ENCODE data around the gene PRDX1. TPM values are rescaled to one million over a fixed set of nuclear protein-coding genes. Genes with fewer than 3 reads are reported as not detected.

PRDX1 gene
- total and polyA plus RNA-seq, 2 experiments from 2014 or later = 1,070 to 2,149 TPM

GRCh38 chr1:45554198-45554597 is 32.5 kb upstream of the PRDX1 start:
- no peak for ATAC-seq
- Mint-ChIP-seq H3K27ac (no peak overlapping the region), H3K4me3 (no peak overlapping the region), H3K9me3 (no peaks in the 10 kb centered on the region), H3K4me1 (peaks cover 15% of the 10 kb centered on the region), H3K27me3 (ENCODE audit: insufficient read depth, low read depth, poor library complexity) (peaks cover 6% of the 10 kb centered on the region), H3K36me3 (ENCODE audit: low read depth) (peaks cover 55% of the 10 kb centered on the region)
- no peak for TF ChIP-seq ZNF331 (CRISPR knock-in tag; IDR thresholded peaks at IDR 0.05; ENCODE audit: low read depth)
- TF ChIP-seq CREB1 (CRISPR knock-in tag; IDR thresholded peaks at IDR 0.05; ENCODE audit: low read depth) = no peak
- no peak for TF ChIP-seq ZNF462 (CRISPR knock-in tag; IDR thresholded peaks at IDR 0.05)
- no peak for TF ChIP-seq EZH2phosphoT487 (IDR thresholded peaks at IDR 0.05; ENCODE audit: unreplicated experiment)
- no peak for TF ChIP-seq JUNB (IDR thresholded peaks at IDR 0.05; ENCODE audit: unreplicated experiment)
- no peak for TF ChIP-seq STAT1 (IDR thresholded peaks at IDR 0.05; ENCODE audit: unreplicated experiment)
- TF ChIP-seq EZH2 (IDR thresholded peaks at IDR 0.05; ENCODE audit: low read depth, unreplicated experiment) = no peak
- TF ChIP-seq NANOG (IDR thresholded peaks at IDR 0.05; ENCODE audit: borderline replicate concordance) = no peak
- TF ChIP-seq ZNF114 (CRISPR knock-in tag; IDR thresholded peaks at IDR 0.05) = no peak
- TF ChIP-seq REST (IDR thresholded peaks at IDR 0.05; ENCODE audit: unreplicated experiment) = no peak
- no peak for TF ChIP-seq POLR2AphosphoS5 (IDR thresholded peaks at IDR 0.05; ENCODE audit: low read depth)
- no peak for TF ChIP-seq ETS1 (IDR thresholded peaks at IDR 0.05)
- no peak for TF ChIP-seq CTCF (conservative IDR thresholded peaks at IDR 0.05; ENCODE audit: low read depth in 2 of 2)
- H3F3A ChIP-seq (replicated peaks; ENCODE audit: low read depth) = peaks cover 10% of the 10 kb centered on the region
- no peaks in the 10 kb centered on the region for H3K27me3 ChIP-seq (ENCODE audit: insufficient read depth)
- peaks cover 41% of the 10 kb centered on the region for H3K36me3 ChIP-seq (ENCODE audit: insufficient read depth)
- no peaks in the 10 kb centered on the region for H3K9me2 ChIP-seq (ENCODE audit: insufficient read depth)
- no peak for DNase-seq (ENCODE audit: low spot score)
- H3K27ac ChIP-seq (ENCODE audit: low read depth) = no peak overlapping the region
- H2AFZ ChIP-seq = no peak overlapping the region
- H3K4me2 ChIP-seq = no peak overlapping the region
- peaks cover 38% of the 10 kb centered on the region for H4K20me1 ChIP-seq (replicated peaks; ENCODE audit: insufficient read depth)
- no peak overlapping the region for H3K4me3 ChIP-seq
- H3K79me2 ChIP-seq (replicated peaks; ENCODE audit: insufficient read depth) = peaks cover 80% of the 10 kb centered on the region
- peaks cover 10% of the 10 kb centered on the region for H3K4me1 ChIP-seq (ENCODE audit: insufficient read depth)
